Nephron (organoid): ENCODE measurements around the gene TENM4.

ENCODE experiments used
- H3K27ac Mint-ChIP-seq, 3 experiments: 2 replicates each; pipeline ENCODE4 v1.8.0; 2020; ENCODE audit warnings: mixed read lengths in 3 of 3, mild to moderate bottlenecking in 2 of 3, moderate library complexity in 1 of 3
- H3K27me3 Mint-ChIP-seq: 2 replicates; pipeline ENCODE4 v1.8.0; 2021; ENCODE audit warnings: low read depth, mild to moderate bottlenecking, moderate library complexity, mixed read lengths
- H3K36me3 Mint-ChIP-seq: 2 replicates; pipeline ENCODE4 v1.8.0; 2020; ENCODE audit warnings: low read depth, mixed read lengths
- H3K4me1 Mint-ChIP-seq: 2 replicates; pipeline ENCODE4 v1.8.0; 2020; ENCODE audit warnings: mixed read lengths
- H3K4me3 Mint-ChIP-seq, 3 experiments: 2 replicates each; pipeline ENCODE4 v1.8.0; 2020; ENCODE audit warnings: mild to moderate bottlenecking in 3 of 3, mixed read lengths in 3 of 3, moderate library complexity in 2 of 3
- H3K9me3 Mint-ChIP-seq: 2 replicates; pipeline ENCODE4 v1.8.0; 2020; ENCODE audit warnings: mixed read lengths
- CTCF ChIP-seq, 3 experiments: fragments of 200-600 bp; sonication (generic); IDR thresholded peaks; one replicate each; pipeline ENCODE4 v1.5.0; 2021; ENCODE audit warnings: antibody characterized with exemption in 3 of 3; ENCODE audit not compliant: unreplicated experiment in 3 of 3

Gene TENM4

DNA sequence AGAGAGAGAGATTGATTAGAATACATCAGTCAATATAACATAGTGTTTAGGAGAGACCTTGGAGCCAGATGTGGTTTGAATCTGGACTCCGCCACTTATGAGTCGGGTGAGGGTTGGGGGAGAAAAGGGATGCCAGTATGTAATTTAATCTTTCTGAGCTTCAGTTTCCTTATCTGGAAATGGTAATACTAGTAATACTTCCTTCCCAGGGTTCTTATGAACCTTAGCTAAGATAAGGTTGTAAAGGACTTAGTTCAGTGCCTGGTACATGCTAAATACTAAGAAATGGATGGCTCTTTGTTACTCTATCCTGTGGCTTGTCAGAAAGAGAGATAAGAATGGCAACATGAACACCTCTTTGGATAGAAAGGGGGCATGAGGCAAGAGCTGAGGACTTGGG is 640.1 kb downstream of the TENM4 start:
- Mint-ChIP-seq H3K4me1 (peaks cover 56% of the 10 kb centered on the region), H3K27me3 (no peaks in the 10 kb centered on the region), H3K4me3 (no peak overlapping the region), H3K9me3 (no peaks in the 10 kb centered on the region), H3K36me3 (peaks cover 49% of the 10 kb centered on the region), H3K27ac (peak overlapping the region; percentile 71 to 74 (median 71))
- no peak for TF ChIP-seq CTCF (IDR thresholded peaks at IDR 0.05; ENCODE audit: unreplicated experiment in 3 of 3)

DNA sequence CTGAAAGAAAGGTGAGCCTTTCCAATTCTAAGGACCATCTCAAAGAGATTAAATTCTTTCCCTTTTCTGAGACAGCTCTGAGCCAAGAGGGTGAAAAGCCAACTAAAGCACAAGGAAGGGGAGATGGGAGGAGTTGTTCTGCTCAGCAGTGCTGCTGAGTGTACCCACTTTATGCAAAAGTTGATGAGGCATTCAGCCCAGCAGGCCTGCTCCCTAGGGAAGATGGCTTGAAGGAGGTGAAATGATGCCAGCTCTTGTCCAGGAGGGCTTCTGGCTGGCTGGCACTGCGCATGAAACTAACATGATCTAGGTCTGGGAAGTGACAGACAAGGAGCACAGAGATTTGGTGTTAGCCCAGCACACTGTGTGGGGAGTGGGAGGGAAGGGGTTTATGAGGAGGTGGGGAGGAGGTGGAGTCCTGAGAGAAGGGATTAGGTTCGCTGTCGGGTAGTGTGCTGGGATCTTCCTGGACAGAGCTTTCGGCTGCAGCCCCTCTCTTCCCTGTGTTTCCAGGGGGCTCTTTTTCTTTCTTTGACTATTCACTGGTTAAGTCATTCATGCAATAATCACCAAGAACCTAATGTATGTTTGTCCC is 640.6 kb downstream of the TENM4 start:
- H3K9me3 Mint-ChIP-seq: no peaks in the 10 kb centered on the region
- peaks cover 50% of the 10 kb centered on the region for H3K36me3 Mint-ChIP-seq

GRCh38 chr11:78798663-78799062 is 642.2 kb downstream of the TENM4 start:
- Mint-ChIP-seq H3K36me3 (peaks cover 49% of the 10 kb centered on the region), H3K27ac (peak overlapping the region; percentile 29 to 59 (median 40)), H3K4me1 (peaks cover 61% of the 10 kb centered on the region), H3K27me3 (no peaks in the 10 kb centered on the region), H3K4me3 (no peak overlapping the region), H3K9me3 (no peaks in the 10 kb centered on the region)
- TF ChIP-seq CTCF (IDR thresholded peaks at IDR 0.05; ENCODE audit: unreplicated experiment in 3 of 3): peak; percentile 73 to 88 (median 81)

More for the DNA sequence above, 640.6 kb downstream of the TENM4 start:
- H3K4me1 Mint-ChIP-seq: peaks cover 61% of the 10 kb centered on the region
- no peak for TF ChIP-seq CTCF (IDR thresholded peaks at IDR 0.05; ENCODE audit: unreplicated experiment in 3 of 3)
- no peak overlapping the region for H3K4me3 Mint-ChIP-seq
- H3K27ac Mint-ChIP-seq: peak overlapping the region in 2 of 3 experiments; percentile 53 to 71
- no peaks in the 10 kb centered on the region for H3K27me3 Mint-ChIP-seq

DNA sequence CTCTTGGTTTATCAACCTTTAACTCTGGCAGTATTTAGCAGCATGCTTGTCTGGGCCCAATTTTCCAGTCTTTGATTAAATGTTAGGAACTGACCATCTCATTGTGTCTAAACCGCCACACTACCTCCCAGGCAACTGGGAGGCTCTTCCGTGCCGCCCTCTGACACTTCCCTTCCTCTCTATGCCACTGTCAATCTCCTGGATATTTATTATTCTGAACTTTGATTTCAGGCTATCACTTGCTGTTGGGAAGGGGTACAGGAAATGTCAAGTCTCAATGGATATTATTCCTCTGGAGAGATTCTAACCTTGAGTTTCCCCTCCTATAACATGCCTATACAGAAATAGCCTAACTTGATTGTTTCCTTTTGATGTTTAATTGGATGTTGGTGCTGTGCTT is 643.3 kb downstream of the TENM4 start:
- Mint-ChIP-seq H3K4me1 (peaks cover 68% of the 10 kb centered on the region), H3K27me3 (no peaks in the 10 kb centered on the region), H3K9me3 (no peaks in the 10 kb centered on the region), H3K27ac (peak overlapping the region in 2 of 3 experiments; percentile 1 to 59), H3K4me3 (no peak overlapping the region), H3K36me3 (peaks cover 56% of the 10 kb centered on the region)
- TF ChIP-seq CTCF (IDR thresholded peaks at IDR 0.05; ENCODE audit: unreplicated experiment in 3 of 3): no peak

- Mint-ChIP-seq H3K4me3 (no peak overlapping the region), H3K4me1 (peaks cover 66% of the 10 kb centered on the region), H3K27me3 (no peaks in the 10 kb centered on the region), H3K27ac (peak overlapping the region in 2 of 3 experiments; percentile 1 to 59), H3K36me3 (peaks cover 62% of the 10 kb centered on the region), H3K9me3 (no peaks in the 10 kb centered on the region)
- no peak for TF ChIP-seq CTCF (IDR thresholded peaks at IDR 0.05; ENCODE audit: unreplicated experiment in 3 of 3)
Measured at GRCh38 chr11:78796956-78797355, 643.9 kb downstream of the TENM4 start.

GRCh38 chr11:78795621-78796261 is 645.1 kb downstream of the TENM4 start:
- Mint-ChIP-seq H3K4me1 (peaks cover 54% of the 10 kb centered on the region), H3K4me3 (no peak overlapping the region), H3K27me3 (no peaks in the 10 kb centered on the region), H3K36me3 (peaks cover 71% of the 10 kb centered on the region), H3K9me3 (no peaks in the 10 kb centered on the region), H3K27ac (peak overlapping the region in 1 of 3 experiments; percentile 83)
- TF ChIP-seq CTCF (IDR thresholded peaks at IDR 0.05; ENCODE audit: unreplicated experiment in 3 of 3): no peak
